HEK293 (cell line): ENCODE results near the gene HOXB9.

Experiments
- CTCF ChIA-PET: fragments of 350-600 bp; formaldehyde crosslinking; extraction: SDS; loops from one replicate; lab custom pipeline; 2021; ENCODE audit warnings: antibody characterized with exemption; lab: Yijun Ruan, JAX
- POLR2A ChIA-PET: fragments of 300-600 bp; formaldehyde crosslinking; extraction: SDS; loops from one replicate; lab custom pipeline; 2020; ENCODE audit warnings: antibody characterized with exemption, inconsistent platforms; lab: Yijun Ruan, JAX
- H3K27ac ChIP-seq: fragments of 200-500 bp; sonication (Bioruptor generic); 2 replicates; pipeline ENCODE4 v1.5.1; 2014; ENCODE audit warnings: low read depth, low read length, control low read depth, inconsistent platforms; ENCODE audit errors: extremely low read depth
- H3K36me3 ChIP-seq, 2 experiments: fragments of 200-500 bp in 1 of 2; sonication (Bioruptor generic) in 1 of 2; 1 replicate in 1 of 2; 2 replicates in 1 of 2; pipeline ENCODE4 v1.5.1; 2014 to 2017; ENCODE audit warnings: inconsistent platforms in 2 of 2, low read length in 2 of 2; ENCODE audit not compliant: control insufficient read depth in 2 of 2, insufficient read depth in 1 of 2
- H3K4me1 ChIP-seq: fragments of 200-500 bp; sonication (Bioruptor generic); 2 replicates; pipeline ENCODE4 v1.5.1; 2014; ENCODE audit warnings: mild to moderate bottlenecking, low read length, inconsistent platforms; ENCODE audit not compliant: control insufficient read depth, insufficient read depth
- H3K4me3 ChIP-seq: 2 replicates; pipeline ENCODE4 v1.5.1; 2011; ENCODE audit warnings: low read depth, mild to moderate bottlenecking, control low read depth, low read length, moderate library complexity
- H3K9me3 ChIP-seq: fragments of 200-500 bp; sonication (Bioruptor generic); 2 replicates; pipeline ENCODE4 v1.5.1; 2014; ENCODE audit warnings: low read depth, low read length, inconsistent platforms; ENCODE audit not compliant: control insufficient read depth, insufficient read depth
- BCL6B ChIP-seq: fragments of 450-650 bp; formaldehyde crosslinking; IDR thresholded peaks from 2 replicates; pipeline ENCODE4 v1.5.1; 2017; ENCODE audit warnings: missing biosample characterization, missing genetic modification characterization
- HIC1 ChIP-seq: fragments of 450-650 bp; formaldehyde crosslinking; IDR thresholded peaks from 2 replicates; pipeline ENCODE4 v1.5.1; 2016; ENCODE audit warnings: missing biosample characterization, missing genetic modification characterization
- HOXD13 ChIP-seq: sonication (generic); formaldehyde crosslinking; IDR thresholded peaks from 2 replicates; pipeline ENCODE4 v1.8.0; 2022; ENCODE audit warnings: missing genetic modification reagents, borderline replicate concordance
- KLF17 ChIP-seq: fragments of 450-650 bp; formaldehyde crosslinking; IDR thresholded peaks from 2 replicates; pipeline ENCODE4 v1.5.1; 2016; ENCODE audit warnings: missing biosample characterization, missing genetic modification characterization
- KLF9 ChIP-seq: fragments of 450-650 bp; formaldehyde crosslinking; IDR thresholded peaks from 2 replicates; pipeline ENCODE4 v1.5.1; 2016; ENCODE audit warnings: missing biosample characterization, missing genetic modification characterization, low read depth
- TSHZ1 ChIP-seq: fragments of 450-650 bp; formaldehyde crosslinking; IDR thresholded peaks from 2 replicates; pipeline ENCODE4 v1.5.1; 2016; ENCODE audit warnings: missing biosample characterization, missing genetic modification characterization, borderline replicate concordance
- ZBTB48 ChIP-seq: fragments of 450-650 bp; formaldehyde crosslinking; IDR thresholded peaks from 2 replicates; pipeline ENCODE4 v1.5.1; 2016; ENCODE audit warnings: missing biosample characterization, missing genetic modification characterization
- ZFP69B ChIP-seq: fragments of 450-650 bp; formaldehyde crosslinking; IDR thresholded peaks from 2 replicates; pipeline ENCODE4 v1.5.1; 2016; ENCODE audit warnings: missing biosample characterization, missing genetic modification characterization
- ZNF121 ChIP-seq: fragments of 450-650 bp; formaldehyde crosslinking; IDR thresholded peaks from 2 replicates; pipeline ENCODE4 v1.5.1; 2016; ENCODE audit warnings: missing biosample characterization, missing genetic modification characterization
- ZNF19 ChIP-seq: fragments of 450-650 bp; formaldehyde crosslinking; IDR thresholded peaks from 2 replicates; pipeline ENCODE4; 2016; ENCODE audit warnings: missing biosample characterization, missing genetic modification characterization, low read depth
- ZNF26 ChIP-seq: fragments of 450-650 bp; formaldehyde crosslinking; IDR thresholded peaks from 2 replicates; pipeline ENCODE4 v1.5.1; 2016; ENCODE audit warnings: missing biosample characterization, missing genetic modification characterization
- ZNF280C ChIP-seq: fragments of 450-650 bp; formaldehyde crosslinking; IDR thresholded peaks from 2 replicates; pipeline ENCODE4 v1.5.1; 2016; ENCODE audit warnings: missing biosample characterization, missing genetic modification characterization
- ZNF292 ChIP-seq: fragments of 450-650 bp; formaldehyde crosslinking; IDR thresholded peaks from 2 replicates; pipeline ENCODE4 v1.5.1; 2016; ENCODE audit warnings: low read depth, missing biosample characterization, missing genetic modification characterization, borderline replicate concordance
- ZNF354C ChIP-seq: fragments of 450-650 bp; formaldehyde crosslinking; IDR thresholded peaks from 2 replicates; pipeline ENCODE4 v1.5.1; 2016; ENCODE audit warnings: missing biosample characterization, missing genetic modification characterization, low read depth, borderline replicate concordance
- ZNF423 ChIP-seq: fragments of 450-650 bp; formaldehyde crosslinking; IDR thresholded peaks from 2 replicates; pipeline ENCODE4 v1.5.1; 2016; ENCODE audit warnings: missing biosample characterization, missing genetic modification characterization
- ZNF510 ChIP-seq: fragments of 450-650 bp; formaldehyde crosslinking; IDR thresholded peaks from 2 replicates; pipeline ENCODE4 v1.5.1; 2018; ENCODE audit warnings: mild to moderate bottlenecking, missing genetic modification characterization, missing biosample characterization; ENCODE audit not compliant: insufficient replicate concordance
- ZNF692 ChIP-seq: fragments of 450-650 bp; formaldehyde crosslinking; IDR thresholded peaks from 2 replicates; pipeline ENCODE4 v1.5.1; 2016; ENCODE audit warnings: missing biosample characterization, missing genetic modification characterization
- ZNF707 ChIP-seq: fragments of 450-650 bp; formaldehyde crosslinking; IDR thresholded peaks from 2 replicates; pipeline ENCODE4 v1.5.1; 2016; ENCODE audit warnings: missing biosample characterization, missing genetic modification characterization
- ZNF777 ChIP-seq: fragments of 450-650 bp; formaldehyde crosslinking; IDR thresholded peaks from 2 replicates; pipeline ENCODE4 v1.5.1; 2017; ENCODE audit warnings: missing biosample characterization, missing genetic modification characterization, borderline replicate concordance

The HOXB9 gene

GRCh38 chr17:48634493-48635208 lies 8.5 kb upstream of the HOXB9 start (continued):
- TF ChIP-seq KLF9 (tag by site-specific recombination) (no peak), HOXD13 (CRISPR knock-in tag) (no peak), ZNF292 (tag by site-specific recombination) (no peak), ZNF19 (no peak), ZNF777 (tag by site-specific recombination) (no peak), ZNF354C (tag by site-specific recombination) (no peak), ZBTB48 (tag by site-specific recombination) (no peak), ZNF692 (tag by site-specific recombination) (no peak), ZNF707 (tag by site-specific recombination) (no peak), TSHZ1 (tag by site-specific recombination) (no peak), ZNF121 (tag by site-specific recombination) (no peak), ZNF280C (no peak), ZFP69B (tag by site-specific recombination) (no peak)
- TF ChIP-seq, all 188 proteins: peak for 0

- Histone ChIP-seq H3K4me1 (no peaks in the 10 kb centered on the region), H3K9me3 (no peaks in the 10 kb centered on the region), H3K36me3 (peaks cover 8 to 56% of the 10 kb centered on the region in 2 experiments; a peak in 2 of 3 replicates), H3K27ac (no peak overlapping the region), H3K4me3 (no peak overlapping the region)
- CTCF ChIA-PET, result interaction anchor here (0.7 to 1.9 kb wide), 4 partner anchors 20 to 325 kb away, joined by 3 to 5 read pairs (median 4); no protein-coding TSS in a partner anchor
- POLR2A ChIA-PET, result no interaction called here
- TF ChIP-seq BCL6B (no peak), KLF17 (no peak), ZNF354C (tag by site-specific recombination) (no peak), HIC1 (tag by site-specific recombination) (no peak), ZNF777 (tag by site-specific recombination) (no peak), ZNF692 (tag by site-specific recombination) (no peak), ZNF26 (tag by site-specific recombination) (no peak), ZNF510 (tag by site-specific recombination) (no peak), ZNF423 (tag by site-specific recombination) (no peak)
These were observed 7.1 kb upstream of the HOXB9 start for GRCh38 chr17:48633266-48633677.
